ENCODE results near the gene AFDN.

Gene AFDN

DNA sequence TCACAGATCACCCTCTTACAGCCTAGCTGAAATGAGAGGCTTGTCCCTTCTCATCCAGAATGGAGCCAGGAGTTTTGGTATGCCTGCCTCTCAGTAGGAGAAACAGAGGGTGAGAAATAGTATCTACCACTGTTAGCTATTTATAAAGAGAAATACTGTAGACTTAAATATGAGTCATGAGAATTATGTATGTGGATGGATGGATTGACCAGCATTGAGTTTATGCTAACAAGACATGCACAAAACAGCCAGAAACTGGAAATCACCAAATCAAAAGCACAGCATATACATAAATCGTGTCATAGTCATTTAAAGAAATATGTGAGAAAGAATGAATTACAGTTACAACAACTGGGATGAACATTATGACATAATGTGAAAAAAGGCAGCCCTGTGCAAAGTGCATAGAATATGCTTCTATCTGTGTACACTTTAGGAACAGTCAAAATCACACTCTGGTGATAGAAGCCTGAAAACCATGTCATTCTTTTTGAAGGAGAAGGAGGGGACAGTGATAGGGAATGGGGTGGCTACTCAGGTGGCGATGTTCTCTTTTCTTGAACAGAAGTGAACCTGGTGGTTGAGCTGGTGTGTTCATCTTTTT, 90.9 kb downstream of the AFDN start:
- DNase-seq (ENCODE audit: low read depth), result no peak
- no peak overlapping the region for H3K4me3 ChIP-seq (ENCODE audit: low read depth, low read length)
- TF ChIP-seq, protein P1, sequence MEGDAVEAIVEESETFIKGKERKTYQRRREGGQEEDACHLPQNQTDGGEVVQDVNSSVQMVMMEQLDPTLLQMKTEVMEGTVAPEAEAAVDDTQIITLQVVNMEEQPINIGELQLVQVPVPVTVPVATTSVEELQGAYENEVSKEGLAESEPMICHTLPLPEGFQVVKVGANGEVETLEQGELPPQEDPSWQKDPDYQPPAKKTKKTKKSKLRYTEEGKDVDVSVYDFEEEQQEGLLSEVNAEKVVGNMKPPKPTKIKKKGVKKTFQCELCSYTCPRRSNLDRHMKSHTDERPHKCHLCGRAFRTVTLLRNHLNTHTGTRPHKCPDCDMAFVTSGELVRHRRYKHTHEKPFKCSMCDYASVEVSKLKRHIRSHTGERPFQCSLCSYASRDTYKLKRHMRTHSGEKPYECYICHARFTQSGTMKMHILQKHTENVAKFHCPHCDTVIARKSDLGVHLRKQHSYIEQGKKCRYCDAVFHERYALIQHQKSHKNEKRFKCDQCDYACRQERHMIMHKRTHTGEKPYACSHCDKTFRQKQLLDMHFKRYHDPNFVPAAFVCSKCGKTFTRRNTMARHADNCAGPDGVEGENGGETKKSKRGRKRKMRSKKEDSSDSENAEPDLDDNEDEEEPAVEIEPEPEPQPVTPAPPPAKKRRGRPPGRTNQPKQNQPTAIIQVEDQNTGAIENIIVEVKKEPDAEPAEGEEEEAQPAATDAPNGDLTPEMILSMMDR (conservative IDR thresholded peaks at IDR 0.05; ENCODE audit: low read depth, low read length), result no peak

DNA sequence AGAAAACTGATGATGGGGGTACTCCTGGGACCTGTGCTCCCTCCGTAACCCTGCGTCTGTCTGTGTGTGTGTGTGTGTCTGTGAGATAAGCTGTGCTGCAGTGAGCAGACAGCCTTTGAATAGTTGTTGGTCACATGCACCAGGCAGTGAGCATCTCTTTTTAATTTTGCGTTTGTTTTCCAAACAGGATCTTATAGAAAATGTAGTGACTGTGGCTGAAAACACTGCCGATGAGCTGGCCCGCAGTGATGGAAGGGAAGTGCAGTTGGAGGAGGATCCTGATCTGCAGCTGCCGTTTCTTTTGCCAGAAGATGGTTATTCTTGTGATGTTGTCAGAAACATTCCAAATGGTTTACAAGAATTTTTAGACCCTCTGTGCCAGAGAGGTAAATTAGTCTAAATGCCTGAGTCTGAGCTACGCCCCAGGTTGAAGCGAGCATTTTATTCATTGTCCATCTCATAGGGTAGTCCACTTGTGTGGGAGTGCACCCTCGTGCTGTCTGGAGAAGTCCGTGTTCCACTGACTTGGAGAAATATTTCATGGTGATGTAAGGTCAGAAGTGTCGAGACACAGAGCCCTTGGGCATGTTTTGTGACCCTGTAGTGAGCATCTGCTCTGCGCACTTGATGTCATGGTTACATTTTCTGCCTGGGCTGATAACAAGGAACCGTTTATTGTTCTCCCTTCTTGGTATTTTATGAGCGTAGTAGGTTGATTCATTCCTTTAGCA, 92.0 kb downstream of the AFDN start:
- no peak for DNase-seq (ENCODE audit: low read depth)
- TF ChIP-seq, protein P1 (conservative IDR thresholded peaks at IDR 0.05; ENCODE audit: low read depth, low read length), result no peak
- H3K4me3 ChIP-seq (ENCODE audit: low read depth, low read length), result no peak overlapping the region

DNA sequence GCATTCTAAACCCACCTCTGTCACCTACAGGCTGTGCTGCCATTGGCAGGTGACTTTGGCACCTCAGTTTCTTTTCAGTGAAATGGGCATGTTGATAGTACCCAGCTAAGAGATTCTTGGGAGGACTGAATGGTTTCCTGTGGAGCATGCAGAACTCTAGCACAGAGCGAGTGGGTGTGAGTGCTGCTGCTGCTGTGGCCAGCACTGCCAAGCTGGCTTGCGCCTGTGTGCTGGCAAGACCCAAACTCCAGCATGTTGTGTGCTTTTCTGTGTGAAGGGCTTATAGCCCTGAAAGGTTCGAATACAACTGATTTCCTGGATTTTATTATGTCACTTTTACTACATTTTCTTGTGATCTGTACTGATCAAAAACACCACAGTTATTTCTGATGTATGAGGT, 92.6 kb downstream of the AFDN start:
- H3K4me3 ChIP-seq (ENCODE audit: low read depth, low read length), result no peak overlapping the region
- no peak for DNase-seq (ENCODE audit: low read depth)
- TF ChIP-seq, protein P1 (conservative IDR thresholded peaks at IDR 0.05; ENCODE audit: low read depth, low read length), result no peak

DNA sequence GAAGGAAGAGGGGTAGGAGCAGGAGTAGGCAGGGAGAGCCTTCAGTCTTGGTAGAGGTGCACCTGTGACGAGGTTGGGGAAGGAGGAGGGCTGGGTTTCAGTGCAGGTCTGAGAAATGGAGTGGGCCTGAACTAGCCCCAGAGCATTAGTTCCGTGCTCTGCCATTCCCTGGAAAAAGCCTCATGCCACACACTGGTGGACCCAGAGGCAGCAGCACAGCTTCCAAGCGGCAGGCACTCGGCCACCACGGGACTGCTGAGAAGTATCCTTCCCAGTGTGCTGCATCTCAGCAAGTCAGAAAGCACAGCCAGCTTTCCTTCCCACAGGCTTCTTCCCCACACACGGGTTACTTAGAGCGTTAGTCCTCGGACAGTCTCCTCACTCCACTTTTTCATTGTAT, 93.5 kb downstream of the AFDN start:
- TF ChIP-seq, protein P1 (conservative IDR thresholded peaks at IDR 0.05; ENCODE audit: low read depth, low read length), result no peak
- no peak overlapping the region for H3K4me3 ChIP-seq (ENCODE audit: low read depth, low read length)
- DNase-seq (ENCODE audit: low read depth), result no peak

DNA sequence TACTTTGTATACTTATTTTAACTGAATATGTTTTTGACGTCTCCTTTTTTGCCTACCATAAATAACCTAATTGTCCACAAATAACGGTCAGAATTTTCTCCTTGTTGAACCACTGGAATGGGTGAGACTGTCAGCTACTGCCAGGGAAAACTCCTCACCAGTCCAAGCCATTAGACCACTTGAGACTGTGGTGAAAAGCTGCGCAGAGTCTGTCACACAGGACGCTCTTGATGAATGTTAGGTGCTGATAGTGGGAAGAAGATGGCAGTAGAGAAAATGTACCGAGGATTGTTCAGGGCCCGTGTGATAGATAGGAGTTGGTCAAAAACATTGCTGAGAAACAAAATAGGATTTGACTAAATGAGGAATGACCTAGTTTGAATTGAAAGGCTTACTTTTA, 95.1 kb downstream of the AFDN start:
- TF ChIP-seq, protein P1 (conservative IDR thresholded peaks at IDR 0.05; ENCODE audit: low read depth, low read length), result no peak
- no peak overlapping the region for H3K4me3 ChIP-seq (ENCODE audit: low read depth, low read length)
- DNase-seq (ENCODE audit: low read depth), result no peak

DNA sequence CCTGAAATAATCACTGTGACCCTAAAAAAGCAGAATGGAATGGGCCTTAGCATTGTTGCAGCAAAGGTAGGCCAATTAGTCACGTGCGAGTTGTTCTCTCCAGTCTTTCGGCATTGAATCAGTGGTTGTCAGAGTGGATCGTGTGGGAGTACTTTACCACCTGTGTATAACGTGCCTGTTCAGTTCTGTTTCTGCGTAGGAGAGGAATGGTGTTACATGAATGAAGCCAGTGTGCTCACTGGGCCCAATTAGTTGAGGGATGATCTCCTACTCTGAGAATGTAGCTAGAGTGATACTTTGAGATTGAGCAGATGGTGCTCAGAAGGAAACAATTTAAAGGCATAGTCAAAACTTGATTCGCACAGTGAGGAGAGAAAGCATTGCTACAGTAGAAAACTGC, 98.3 kb downstream of the AFDN start:
- TF ChIP-seq, protein P1 (conservative IDR thresholded peaks at IDR 0.05; ENCODE audit: low read depth, low read length), result no peak
- DNase-seq (ENCODE audit: low read depth), result no peak
- H3K4me3 ChIP-seq (ENCODE audit: low read depth, low read length), result no peak overlapping the region

DNA sequence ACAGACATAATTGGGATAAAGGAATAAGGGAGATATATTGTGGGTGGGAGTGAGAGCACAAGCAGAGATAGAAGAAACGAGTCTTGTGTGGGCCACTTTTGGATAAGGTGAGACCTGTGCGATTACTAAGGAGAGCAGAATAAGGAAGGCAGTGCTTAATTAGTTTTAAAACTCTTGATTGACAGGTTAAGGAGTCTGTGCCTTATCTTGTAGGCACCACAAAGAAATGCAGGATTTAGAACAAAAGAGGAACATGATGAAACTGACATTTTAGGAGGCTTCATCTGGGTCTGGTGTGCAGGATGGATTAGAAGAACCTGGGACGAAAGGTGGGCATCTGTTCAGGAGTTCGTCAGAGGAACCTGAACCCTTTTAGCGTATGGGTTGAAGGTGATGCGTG, 100.5 kb downstream of the AFDN start:
- DNase-seq (ENCODE audit: low read depth), result no peak
- TF ChIP-seq, protein P1 (conservative IDR thresholded peaks at IDR 0.05; ENCODE audit: low read depth, low read length), result no peak
- H3K4me3 ChIP-seq (ENCODE audit: low read depth, low read length), result no peak overlapping the region

All from choroid plexus epithelial cell (primary cell).